Measurements from ENCODE around the gene REL.
A peak's percentile ranks its signal among the peaks of the same experiment; 100 is the strongest.

DNA sequence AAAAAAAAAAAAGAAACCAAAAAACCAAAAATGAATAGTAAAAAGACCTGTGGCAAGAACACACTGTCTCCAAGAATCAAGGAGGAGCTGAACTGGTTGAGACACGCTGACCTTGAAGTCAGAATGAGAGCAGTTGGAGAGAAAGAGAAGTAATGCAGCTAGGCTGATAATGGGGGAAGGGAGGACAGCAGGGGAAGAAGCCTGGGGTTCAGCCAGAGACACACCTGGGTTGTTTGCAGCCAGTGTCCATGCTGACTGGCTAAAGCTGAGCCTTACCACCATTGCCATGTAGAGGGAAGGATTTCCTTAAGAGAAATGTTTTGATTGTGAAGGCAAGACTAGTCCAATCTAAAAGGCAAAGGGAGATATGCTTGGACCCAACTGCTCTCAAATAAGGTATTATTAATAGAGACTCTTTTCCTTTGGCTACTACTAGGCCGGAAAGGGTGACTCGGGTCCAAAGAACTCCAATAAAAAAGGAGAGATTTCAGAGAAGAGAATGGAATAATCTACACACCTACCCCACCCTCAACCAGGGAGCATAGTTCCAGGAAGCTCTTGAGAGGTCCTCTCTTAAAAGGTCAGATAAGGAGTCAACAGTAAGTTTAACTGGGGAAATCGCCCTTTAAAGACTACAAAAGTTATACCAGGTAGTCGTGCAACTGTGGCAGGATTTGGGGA lies 25.2 kb upstream of the REL start:
- TF ChIP-seq CEBPG (CRISPR knock-in tag; IDR thresholded peaks at IDR 0.05): no peak
- no peak for TF ChIP-seq CEBPG (tag; conservative IDR thresholded peaks at IDR 0.05 in 1 of 2, IDR thresholded peaks at IDR 0.05 in 1 of 2)
- TF ChIP-seq TSC22D4 (tag; IDR thresholded peaks at IDR 0.05): no peak
- peak; percentile 28; the same call in 1 of the 2 replicates for TF ChIP-seq ESRRA (IDR thresholded peaks at IDR 0.05; ENCODE audit: borderline replicate concordance, low read depth)
- no peak for TF ChIP-seq TCF7L2 (IDR thresholded peaks at IDR 0.05; ENCODE audit: low read depth, low read length)
- no peak for TF ChIP-seq CHD2 (IDR thresholded peaks at IDR 0.05; ENCODE audit: low read depth, low read length)
- TF ChIP-seq SRSF7 (optimal IDR thresholded peaks at IDR 0.05; ENCODE audit: low read depth, low read length): no peak
- no peak for TF ChIP-seq ZNF274 (IDR thresholded peaks at IDR 0.05; ENCODE audit: borderline replicate concordance, low read depth, low read length)
- TF ChIP-seq ZKSCAN1 (IDR thresholded peaks at IDR 0.05; ENCODE audit: low read depth, low read length): no peak
- TF ChIP-seq, protein P1, sequence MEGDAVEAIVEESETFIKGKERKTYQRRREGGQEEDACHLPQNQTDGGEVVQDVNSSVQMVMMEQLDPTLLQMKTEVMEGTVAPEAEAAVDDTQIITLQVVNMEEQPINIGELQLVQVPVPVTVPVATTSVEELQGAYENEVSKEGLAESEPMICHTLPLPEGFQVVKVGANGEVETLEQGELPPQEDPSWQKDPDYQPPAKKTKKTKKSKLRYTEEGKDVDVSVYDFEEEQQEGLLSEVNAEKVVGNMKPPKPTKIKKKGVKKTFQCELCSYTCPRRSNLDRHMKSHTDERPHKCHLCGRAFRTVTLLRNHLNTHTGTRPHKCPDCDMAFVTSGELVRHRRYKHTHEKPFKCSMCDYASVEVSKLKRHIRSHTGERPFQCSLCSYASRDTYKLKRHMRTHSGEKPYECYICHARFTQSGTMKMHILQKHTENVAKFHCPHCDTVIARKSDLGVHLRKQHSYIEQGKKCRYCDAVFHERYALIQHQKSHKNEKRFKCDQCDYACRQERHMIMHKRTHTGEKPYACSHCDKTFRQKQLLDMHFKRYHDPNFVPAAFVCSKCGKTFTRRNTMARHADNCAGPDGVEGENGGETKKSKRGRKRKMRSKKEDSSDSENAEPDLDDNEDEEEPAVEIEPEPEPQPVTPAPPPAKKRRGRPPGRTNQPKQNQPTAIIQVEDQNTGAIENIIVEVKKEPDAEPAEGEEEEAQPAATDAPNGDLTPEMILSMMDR (IDR thresholded peaks at IDR 0.05 in 2 of 3, conservative IDR thresholded peaks at IDR 0.05 in 1 of 3; ENCODE audit: insufficient read depth in 2 of 3, low read depth in 1 of 3, low read length in 3 of 3): no peak
- TF ChIP-seq SRSF9 (IDR thresholded peaks at IDR 0.05; ENCODE audit: borderline replicate concordance, low read depth, low read length): no peak
- no peak for TF ChIP-seq ZNF766 (CRISPR knock-in tag; conservative IDR thresholded peaks at IDR 0.05)
